NCI-H345 (cell line): ENCODE data around the gene HSPBP1.
"Not testable (repeated sequence)": the region's sequence is repeated elsewhere in the genome, so short reads cannot be mapped to it uniquely, and the experiment has no call there.

ENCODE experiments used
- DNase-seq: peaks from one replicate; lab custom pipeline; 2025; lab: John Stamatoyannopoulos, UW

HSPBP1 gene, protein sequence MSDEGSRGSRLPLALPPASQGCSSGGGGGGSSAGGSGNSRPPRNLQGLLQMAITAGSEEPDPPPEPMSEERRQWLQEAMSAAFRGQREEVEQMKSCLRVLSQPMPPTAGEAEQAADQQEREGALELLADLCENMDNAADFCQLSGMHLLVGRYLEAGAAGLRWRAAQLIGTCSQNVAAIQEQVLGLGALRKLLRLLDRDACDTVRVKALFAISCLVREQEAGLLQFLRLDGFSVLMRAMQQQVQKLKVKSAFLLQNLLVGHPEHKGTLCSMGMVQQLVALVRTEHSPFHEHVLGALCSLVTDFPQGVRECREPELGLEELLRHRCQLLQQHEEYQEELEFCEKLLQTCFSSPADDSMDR

DNA sequence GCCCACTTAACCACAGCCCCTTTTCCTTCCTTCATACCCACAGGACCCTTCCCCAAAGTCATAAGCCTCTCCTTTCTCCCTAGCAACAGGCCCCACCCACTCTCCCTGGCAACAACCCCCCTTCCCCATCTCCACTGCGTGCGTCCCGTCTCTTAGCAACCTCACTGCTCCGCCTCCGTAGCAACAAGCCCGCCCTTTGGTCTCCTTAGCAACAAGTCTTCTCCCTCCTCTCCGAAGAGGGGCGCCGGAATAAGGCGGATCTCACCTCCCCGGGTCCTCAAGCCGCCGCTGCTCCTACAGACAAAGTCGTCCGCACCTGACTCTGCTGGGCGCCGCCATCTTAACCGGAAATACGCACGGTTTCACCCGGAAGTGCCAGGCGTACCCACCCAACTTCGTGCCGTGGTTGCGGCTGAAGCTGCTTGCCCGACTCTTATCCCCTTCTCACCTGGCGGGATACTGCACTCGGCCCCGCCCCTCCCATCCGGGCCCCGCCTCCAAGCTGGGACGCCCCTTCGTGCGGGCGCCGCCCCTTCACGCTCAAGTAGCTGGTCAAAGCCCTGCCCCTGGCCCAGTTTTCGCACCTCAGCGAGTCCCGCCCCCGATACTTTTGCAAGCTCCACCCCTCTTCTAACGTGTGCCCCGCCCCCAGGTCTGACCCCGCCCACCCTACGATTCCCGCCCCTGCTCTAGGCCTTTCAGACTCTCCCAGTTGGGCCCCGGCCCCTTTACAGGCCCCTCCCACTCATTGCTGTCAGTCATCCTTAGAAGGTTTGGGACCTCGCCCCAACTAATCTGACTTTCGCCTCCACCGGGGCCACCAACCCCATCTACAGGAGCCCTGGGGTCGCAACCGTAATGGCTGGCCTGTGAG lies at the start of gene HSPBP1:
Gene HSPBP1 (minus strand): TSS at position 341 of the 874 bp plus-strand sequence. CDS start 502 bp downstream, outside the sequence.
- DNase-seq: peak; percentile 93

DNA sequence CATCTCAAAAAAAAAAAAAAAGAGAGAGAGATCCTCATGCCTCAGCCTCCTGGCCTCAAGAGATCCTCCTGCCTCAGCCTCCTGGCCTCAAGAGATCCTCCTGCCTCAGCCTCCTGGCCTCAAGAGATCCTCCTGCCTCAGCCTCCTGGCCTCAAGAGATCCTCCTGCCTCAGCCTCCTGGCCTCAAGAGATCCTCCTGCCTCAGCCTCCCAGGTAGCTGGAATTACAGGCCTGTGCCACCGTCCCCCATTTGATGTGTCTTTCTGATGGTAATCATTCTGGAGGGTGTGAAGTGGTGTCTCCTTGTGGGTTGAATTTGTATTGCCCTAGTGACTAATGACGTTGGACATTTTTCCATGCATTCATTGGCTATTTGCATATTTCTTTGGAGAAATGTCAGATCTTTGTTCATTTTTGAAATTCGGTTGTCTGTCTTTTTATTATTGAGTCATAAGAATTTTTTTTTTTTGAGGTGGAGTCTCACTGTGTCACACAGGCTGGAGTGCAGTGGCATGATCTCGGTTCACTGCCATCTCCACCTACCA lies 48.9 kb upstream of the HSPBP1 start:
- not testable (repeated sequence) for DNase-seq

GRCh38 chr19:55325172-55325571 lies 45.3 kb upstream of the HSPBP1 start, which contains the start of gene TMEM150B:
Gene TMEM150B, minus strand, starts transcription at chr19:55325341. Its CDS starts 4,305 bp downstream, at chr19:55321036.
- no peak for DNase-seq

- no peak for DNase-seq
Measured at GRCh38 chr19:55324662-55325061, 44.8 kb upstream of the HSPBP1 start.

- DNase-seq: no peak
Measured at GRCh38 chr19:55322204-55322885, 42.4 kb upstream of the HSPBP1 start.

DNA sequence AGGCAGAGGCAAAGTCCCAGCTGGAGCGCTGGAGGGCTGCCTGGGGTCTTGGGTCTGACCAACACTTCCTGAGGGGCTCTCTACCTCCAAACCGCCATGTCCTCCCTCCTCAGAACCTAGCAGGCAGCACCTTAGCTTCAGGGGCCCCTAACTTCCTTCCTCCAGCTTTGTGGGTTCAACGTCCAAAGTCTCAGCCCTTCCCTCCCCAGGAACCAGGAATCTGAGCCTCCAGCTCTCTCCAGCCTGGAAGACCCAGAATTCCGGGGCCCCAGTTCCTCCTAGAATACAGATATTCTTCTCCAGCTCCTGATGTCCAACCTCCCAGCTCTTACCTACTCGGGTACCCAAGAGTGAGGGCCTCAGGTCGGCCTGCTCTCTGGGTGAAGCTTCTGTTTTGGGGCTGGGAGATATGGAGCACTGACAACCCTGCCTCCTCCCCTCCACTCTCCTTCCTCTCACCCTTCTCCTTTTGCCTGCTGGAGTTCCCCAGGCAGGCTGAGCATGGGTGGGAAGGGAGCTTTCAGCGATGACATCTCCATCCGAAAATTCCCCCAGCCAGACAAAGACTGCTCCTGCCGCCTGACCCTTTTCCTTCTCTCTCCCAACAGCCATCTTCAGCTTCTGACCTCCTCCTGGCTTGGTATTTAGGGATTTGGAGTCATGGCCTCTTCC lies 41.7 kb upstream of the HSPBP1 start:
- DNase-seq: no peak

GRCh38 chr19:55320844-55321419 lies 41.0 kb upstream of the HSPBP1 start:
- DNase-seq: no peak

DNA sequence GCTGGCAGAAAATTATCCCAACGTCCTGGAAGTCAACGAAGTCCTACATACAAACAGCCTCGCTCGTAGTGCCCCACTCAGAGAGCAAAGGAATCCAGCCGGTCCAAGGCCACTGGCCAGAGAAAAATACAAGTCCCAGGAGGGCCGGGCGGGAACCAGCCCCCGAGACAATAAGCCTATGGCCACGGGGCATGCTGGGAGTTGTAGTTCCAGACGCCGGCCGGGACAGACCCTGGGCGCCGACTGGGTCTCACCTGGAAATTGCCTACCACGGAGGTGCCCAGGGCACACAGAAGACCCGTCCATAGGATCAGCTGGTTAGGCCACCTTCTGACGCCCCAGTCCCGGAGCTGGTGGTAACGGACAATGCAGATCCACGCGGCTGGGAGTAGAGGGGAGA lies 39.9 kb upstream of the HSPBP1 start:
- peak; percentile 7 for DNase-seq

- DNase-seq: no peak
Measured at GRCh38 chr19:55316646-55317045, 36.7 kb upstream of the HSPBP1 start.

DNA sequence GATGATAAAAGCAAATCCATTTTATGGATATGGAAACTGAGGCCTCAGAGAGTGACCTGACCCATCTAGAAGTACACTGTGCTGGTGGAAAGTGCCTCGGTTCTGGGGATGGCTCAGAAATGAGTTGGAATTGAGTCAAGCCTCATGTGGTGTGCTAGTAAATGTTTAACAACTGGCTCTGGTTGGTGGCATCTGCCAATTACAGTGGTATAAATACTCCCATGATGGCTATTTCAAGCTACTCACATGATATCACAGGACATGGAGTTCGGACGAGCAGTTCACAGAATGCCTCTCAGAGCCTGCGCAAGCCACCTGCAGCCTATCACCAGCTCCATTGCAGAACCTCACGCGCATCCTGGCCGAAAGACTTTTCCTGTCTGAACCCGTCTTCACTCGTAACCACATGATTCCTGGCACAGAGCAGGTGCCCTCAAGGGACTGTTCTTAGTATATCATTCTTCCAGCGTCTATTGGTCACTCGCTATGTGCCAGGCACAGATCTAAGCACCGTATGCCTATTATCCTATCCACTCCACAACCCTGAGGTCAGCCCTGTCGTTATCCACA lies 36.1 kb upstream of the HSPBP1 start:
- no peak for DNase-seq

DNA sequence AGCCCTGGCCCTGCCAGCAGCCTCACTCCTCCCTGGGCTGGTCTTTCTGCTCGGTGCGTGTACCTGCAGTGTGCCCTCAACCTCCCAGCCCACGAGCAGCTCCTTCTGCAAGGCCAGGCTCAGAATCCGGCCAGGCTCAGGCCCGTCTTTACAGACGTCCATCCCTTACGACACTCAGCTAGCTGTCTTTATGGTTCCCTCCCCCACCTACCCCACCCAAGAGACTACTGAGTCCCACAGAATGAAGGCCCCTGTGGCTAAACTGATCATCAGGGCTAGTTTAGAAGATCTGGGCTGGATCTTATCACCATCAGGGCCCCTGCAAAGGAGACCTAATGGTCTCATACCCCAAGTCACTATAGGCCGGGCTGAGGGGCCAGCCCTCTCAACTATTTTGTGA lies 34.5 kb upstream of the HSPBP1 start:
- DNase-seq: no peak

DNA sequence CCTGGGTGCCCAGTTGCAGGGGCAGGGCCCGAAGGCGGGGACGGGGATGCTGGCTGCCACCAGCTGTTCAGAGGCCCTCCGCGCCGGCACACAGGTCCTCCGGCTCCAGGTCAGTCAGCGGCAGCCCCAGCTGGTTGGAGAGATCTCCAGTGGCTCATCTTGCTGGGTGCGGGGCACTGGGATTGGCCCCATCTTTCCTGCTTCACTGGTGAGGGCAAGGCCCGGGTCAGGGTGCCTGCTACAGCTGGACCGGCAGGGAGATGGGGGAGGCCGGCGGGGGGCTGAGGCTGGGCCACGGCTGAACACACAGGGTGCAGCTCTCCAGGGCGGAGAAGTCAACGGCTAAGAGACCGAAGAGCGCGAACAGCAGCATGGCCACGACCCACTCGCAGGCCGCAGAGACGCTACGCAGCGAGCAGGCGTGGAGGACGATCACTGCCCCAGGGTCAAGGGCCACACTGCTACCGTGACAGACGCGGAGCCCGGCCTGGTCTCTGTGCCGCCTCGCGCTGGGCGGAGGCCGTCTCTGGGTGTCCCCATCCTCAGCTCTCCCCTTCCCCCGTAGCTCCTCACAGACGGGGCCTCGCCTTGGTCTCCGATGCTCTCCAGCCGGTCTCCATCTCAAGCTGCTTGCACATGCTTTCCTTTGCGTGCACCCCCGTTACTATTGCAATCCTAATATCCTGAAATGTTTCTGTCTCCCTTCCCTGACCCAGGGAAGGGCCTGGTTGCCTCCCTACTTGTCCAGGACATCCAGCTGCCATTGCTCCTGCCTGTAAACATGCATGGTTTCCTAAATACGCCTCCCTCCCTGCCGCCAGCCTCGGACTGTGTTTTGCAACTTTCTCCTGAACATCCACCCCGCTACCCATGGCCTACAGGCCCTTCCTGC lies 33.0 kb upstream of the HSPBP1 start:
- no peak for DNase-seq

- DNase-seq: no peak
Measured at GRCh38 chr19:55311797-55312196, 31.9 kb upstream of the HSPBP1 start.

GRCh38 chr19:55311397-55311796 lies 31.5 kb upstream of the HSPBP1 start:
- DNase-seq: no peak

- no peak for DNase-seq
Measured at GRCh38 chr19:55310498-55310897, 30.6 kb upstream of the HSPBP1 start.

- DNase-seq: no peak
Measured at GRCh38 chr19:55309448-55309847, 29.5 kb upstream of the HSPBP1 start.

DNA sequence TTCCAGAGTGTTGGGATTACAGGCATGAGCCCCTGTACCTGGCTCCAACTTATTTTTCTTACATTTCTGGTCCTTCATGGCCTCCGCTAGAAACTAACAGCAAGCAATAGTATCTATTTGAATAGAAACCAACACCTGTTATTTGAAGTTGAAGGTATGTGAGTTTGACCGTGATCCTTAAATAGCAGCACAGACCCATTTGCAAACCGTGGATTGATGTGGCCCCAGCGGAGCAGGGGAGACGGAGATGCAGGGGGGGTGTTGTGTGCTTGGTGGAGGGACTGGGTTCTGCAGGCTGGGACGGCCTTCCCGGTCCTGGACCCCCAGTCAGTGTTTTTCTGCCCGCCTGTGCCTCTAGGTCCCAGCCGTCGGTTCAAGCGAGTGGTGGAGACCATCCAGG lies 28.4 kb upstream of the HSPBP1 start:
- no peak for DNase-seq

GRCh38 chr19:55306712-55307111 lies 26.8 kb upstream of the HSPBP1 start:
- DNase-seq: no peak

DNA sequence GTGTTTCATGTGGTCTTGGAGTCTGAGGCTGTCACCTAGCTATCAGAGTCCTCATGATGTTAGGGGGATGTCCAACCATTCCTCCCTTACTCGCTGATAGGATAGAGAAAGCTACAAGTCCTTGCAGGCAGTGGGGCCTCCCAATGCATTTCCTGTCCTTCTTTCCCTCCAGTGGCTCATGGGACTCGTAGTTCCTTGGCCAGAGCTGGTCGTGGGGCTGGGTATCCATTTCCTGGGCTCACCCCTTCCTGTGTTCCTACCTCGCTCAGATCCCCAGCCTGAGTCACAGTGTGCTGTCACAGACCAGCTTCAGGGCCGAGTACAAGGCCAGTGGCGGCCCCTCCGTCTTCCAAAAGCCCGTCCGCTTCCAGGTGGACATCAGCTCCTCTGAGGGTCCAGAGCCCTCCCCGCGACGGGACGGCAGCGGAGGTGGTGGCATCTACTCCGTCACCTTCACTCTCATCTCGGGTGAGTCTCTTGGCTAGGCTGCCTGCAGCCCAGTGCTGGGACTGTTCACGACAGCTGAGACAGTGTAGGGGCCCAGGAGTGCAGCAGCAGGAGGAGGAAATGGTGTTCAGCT lies 26.2 kb upstream of the HSPBP1 start:
- no peak for DNase-seq
